GM18867 (cell line): ENCODE results near the gene TAS2R46.
"Not testable (repeated sequence)": the region's sequence is repeated elsewhere in the genome, so short reads cannot be mapped to it uniquely, and the experiment has no call there.

Experiments used
- ATAC-seq: cut with Tn5 transposase; IDR thresholded peaks from one replicate; pipeline ENCODE4 v1.9.1; 2021; ENCODE audit warnings: mild to moderate bottlenecking, moderate library complexity; ENCODE audit not compliant: unreplicated experiment

The TAS2R46 gene

GRCh38 chr12:11040162-11040561 is 21.9 kb downstream of the TAS2R46 start:
- ATAC-seq = no peak

GRCh38 chr12:11039171-11039570 is 22.9 kb downstream of the TAS2R46 start:
- ATAC-seq = no peak

GRCh38 chr12:11033959-11034358 is 28.1 kb downstream of the TAS2R46 start:
- ATAC-seq = not testable (repeated sequence)

- ATAC-seq = no peak
Measured at GRCh38 chr12:11031307-11031706, 30.8 kb downstream of the TAS2R46 start, which contains the start of gene TAS2R31. Gene TAS2R31 (minus strand): TSS chr12:11031407. CDS start chr12:11031335, 72 bp downstream.

DNA sequence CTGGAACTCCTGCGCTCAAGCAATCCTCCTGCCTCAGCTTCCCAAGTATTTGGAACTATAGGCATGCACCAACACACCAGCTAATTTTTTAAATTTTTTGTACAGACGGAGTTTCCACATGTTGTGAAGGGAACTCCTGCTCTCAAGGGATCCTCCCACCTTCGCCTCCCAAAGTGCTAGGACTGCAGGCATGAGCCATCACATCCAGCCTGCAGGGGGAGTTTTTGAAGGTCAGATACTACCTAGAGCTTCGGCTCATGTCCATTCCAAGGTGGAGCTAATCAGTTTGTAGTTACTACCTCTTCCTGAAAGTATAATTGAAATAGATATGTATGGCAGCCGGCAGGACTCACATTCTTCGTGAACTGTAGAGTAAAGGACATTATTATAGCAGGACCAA is 36.0 kb downstream of the TAS2R46 start:
- no peak for ATAC-seq

DNA sequence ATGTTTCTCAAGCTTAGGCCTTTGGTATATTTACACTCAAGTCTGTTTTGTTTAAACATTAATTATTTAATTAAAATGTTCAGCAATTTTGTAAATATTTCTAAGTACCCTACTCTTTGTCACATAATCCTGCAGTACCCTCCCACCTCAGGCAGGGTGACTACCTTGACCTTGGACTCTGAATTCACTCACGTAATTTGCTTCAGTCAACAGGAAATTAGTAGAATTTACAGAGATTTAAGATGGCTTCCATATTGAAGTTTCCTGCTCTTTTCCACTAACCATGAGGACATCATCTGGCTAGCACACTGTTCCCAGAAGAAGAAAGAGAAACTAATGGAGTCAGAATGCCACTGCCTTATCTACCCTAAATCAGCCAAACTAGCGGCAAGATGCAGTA is 38.7 kb downstream of the TAS2R46 start:
- ATAC-seq = no peak

- no peak for ATAC-seq
Measured at GRCh38 chr12:11022520-11022919, 39.6 kb downstream of the TAS2R46 start, which contains the start of gene TAS2R19. Gene TAS2R19 (minus strand): TSS chr12:11022620. CDS start chr12:11022571, 49 bp downstream.

- ATAC-seq = no peak
Measured at GRCh38 chr12:11016937-11017336, 45.2 kb downstream of the TAS2R46 start.

DNA sequence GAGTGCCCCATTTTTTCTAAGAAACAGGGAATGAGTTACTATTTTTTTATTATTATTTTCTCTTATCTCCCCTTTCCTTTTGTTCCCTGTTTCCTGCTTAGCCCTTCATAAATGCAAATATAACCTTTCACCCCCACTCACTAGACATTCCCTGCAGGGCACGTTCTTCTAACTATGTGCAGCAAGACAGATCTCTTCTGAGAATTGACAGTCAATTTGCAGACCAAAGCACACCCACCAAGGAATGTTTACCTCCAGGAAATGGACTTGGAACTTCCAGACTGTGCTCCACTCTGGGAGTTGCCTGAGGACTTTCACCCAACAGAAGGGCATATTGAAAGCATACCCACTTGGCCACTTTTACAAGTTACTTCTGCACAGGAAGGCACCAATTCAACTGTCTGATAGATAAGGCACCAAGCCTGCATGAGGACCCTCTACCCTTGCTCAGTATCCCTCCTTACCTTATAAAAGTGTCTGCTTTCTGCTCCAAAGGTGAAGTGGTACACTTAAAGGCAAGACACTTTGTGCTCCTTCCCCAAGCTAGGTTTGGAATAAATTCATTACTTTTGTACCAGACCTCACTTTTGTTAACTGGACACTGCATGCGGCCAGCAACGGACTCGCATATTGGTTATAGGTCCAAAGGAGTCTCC is 46.2 kb downstream of the TAS2R46 start:
- ATAC-seq = no peak

DNA sequence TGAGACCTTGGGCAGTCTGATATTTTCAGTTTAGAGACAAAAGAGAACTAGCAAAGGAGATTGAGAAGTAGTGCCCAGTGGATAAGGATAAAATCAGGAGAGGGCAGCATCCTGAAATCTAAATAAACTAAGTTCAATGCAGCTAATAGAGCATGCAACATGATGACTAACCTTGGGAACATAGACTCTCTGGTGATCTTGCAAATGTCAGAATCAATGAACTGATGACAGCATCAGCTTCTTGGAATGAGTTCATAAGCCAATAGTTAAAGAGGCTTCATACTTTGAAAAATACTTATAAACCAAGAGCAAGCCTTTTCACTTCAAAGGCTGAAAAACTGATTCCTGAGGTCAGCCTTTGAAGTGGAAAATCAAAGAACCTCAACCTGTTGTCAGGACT is 47.9 kb downstream of the TAS2R46 start:
- no peak for ATAC-seq
